NCI-H1092 treated with DMSO at 0.1 percent for 48 hours (cell line): ENCODE results near the gene TMEM232.
"Not testable (repeated sequence)": the region's sequence is repeated elsewhere in the genome, so short reads cannot be mapped to it uniquely, and the experiment has no call there.

Source experiments
- DNase-seq: peaks from one replicate; lab custom pipeline; 2025; lab: John Stamatoyannopoulos, UW

Gene TMEM232

DNA sequence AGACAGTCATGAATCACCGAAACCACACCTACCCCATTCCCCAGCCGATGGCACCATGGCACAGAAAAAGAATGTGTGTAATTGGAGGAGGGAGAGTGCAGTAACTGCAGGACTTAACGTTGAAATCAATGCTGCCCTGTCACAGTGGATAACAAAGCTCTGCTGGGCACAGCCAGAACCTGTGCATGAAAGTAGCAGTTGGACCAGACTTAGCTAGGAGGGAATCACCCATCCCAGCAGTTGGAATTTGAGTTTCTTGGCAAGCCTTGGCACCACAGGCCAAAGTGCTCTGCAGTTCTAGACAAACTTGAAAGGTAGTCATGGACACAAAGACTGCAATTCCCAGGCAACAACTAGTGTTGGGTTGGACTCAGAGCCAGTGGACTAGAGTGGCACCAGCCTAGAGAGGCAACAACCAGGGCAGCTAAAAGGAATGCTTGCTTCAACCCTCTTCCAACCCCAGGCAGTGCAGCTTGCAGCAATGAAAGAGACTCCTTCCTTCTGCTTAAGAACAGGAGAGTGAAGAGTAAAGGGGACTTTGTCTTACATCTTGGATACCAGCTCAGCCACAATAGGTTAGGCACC lies 19.1 kb downstream of the TMEM232 start:
- no peak for DNase-seq

DNA sequence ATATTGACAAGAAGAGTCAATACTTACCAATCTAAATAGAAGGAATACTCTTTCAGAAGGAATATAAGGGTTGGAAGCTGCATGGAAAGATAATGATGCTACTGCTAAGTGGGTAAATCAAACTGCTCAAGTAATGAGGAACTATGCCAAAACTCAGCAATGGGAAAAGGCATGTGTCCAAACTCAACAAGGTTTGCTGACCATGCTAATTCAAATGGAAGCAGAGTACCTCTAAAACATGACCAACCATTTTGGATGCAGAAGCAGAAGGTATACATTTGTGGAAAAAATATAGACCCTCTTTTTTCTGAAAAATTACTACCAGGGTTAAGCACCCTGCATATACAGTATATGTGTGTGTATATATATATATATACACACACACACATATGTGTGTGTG lies 21.1 kb downstream of the TMEM232 start:
- DNase-seq: no peak

DNA sequence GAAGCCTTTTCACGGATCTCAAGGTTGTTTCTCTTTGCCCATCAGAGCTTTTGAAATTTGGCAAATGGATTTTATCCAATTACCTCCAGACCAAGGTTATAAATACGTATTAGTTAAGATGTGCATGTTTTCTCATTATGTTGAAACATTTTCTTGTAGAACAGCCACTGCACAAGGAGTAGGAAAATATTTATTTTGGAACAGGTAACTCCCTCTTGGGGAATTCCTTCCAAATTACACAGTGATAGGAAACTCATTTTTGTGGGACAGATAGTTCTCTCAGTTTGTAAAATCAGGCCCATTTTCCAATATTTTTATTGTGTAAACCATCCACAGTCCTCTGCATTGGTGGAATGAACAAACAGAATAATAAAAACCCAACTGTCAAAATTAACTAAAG lies 23.0 kb downstream of the TMEM232 start:
- DNase-seq: no peak

- DNase-seq: no peak
Observed at GRCh38 chr5:110702704-110703103, 23.8 kb downstream of the TMEM232 start.

DNA sequence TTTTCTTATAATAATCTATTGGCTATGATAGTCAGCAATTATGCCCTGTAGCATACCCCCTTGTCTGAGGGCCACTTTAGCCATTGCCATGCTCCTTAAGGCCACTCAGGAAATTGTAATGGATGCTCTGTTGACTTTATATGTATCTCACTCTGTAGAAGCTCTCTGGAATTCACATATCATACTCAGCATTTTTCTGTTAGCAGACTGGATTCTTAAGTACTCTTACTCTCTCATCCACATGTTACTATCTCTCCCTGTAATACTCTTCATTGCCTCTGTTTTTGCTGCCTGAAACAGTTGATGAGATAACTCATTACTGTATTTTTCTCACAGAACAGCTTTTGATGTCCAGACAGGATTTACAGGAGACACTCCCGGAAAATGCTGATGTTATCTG lies 24.2 kb downstream of the TMEM232 start:
- no peak for DNase-seq

GRCh38 chr5:110692669-110693068 lies 33.8 kb downstream of the TMEM232 start:
- not testable (repeated sequence) for DNase-seq

DNA sequence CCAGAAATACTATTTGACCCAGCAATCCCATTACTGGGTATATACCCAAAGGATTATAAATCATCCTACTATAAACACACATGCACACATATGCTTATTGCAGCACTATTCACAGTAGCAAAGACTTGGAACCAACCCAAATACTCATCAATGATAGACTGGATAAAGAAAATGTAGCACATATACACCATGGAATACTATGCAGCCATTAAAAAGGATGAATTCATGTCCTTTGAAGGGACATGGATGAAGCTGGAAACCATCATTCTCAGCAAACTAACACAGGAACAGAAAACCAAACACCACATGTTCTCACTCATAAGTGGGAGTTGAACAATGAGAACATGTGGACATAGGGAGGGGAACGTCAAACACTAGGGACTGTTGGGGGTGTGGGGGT lies 35.9 kb downstream of the TMEM232 start:
- DNase-seq: not testable (repeated sequence)

DNA sequence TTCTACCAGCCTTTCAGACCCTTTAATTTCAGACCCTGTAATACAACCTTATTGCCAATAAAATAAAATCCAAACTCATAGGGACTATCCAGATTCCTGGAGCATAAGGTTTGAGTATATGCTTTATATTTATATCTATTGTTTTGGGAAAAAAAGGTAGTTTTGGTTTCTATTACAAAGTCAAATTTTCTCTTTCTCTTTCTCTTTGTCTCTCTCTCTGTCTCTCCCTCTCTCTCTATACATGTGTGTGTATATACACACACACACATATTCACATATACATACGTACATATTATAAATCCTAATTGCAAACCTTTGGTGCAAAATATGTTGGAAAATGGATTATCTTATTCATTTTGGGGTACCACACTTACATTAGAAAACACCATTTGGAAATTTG lies 39.0 kb downstream of the TMEM232 start:
- no peak for DNase-seq

DNA sequence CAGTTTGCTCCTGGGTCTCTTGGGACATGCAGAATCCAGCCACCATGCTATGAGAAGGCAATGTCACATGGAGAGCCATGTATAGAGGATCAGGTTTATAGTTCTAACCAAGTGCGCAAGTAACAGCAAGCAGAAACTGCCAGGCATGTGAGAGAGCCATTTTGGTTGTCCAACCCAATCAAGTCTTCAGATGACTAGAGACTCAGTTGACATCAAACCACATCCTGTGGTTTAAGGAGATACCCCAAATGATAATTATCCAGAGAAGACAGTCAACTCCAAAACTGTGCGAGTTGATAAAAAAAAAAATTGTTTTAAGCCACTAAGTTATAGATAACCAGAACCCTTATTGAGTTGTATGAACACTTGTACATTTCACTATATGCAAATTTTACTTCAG lies 40.2 kb downstream of the TMEM232 start:
- no peak for DNase-seq

DNA sequence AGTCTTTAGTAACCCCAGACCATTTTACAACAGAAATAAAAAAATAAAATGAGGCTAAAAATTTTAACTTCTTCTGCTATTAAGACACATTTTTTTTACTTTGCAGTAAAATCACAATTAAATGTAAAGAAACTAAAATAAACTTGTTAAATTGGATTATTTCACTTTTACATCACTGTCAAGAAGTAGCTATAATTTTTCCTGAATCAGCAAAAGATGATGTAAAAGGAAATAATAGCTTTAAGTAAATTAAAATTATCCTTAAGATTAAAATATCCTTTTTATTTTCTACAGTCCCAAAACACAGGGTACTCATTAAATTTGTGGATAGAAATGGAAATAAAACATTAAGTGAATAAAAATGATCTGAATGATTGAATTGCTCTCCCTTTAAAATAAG lies 44.5 kb downstream of the TMEM232 start:
- DNase-seq: no peak

- no peak for DNase-seq
Observed at GRCh38 chr5:110681109-110681508, 45.4 kb downstream of the TMEM232 start.

GRCh38 chr5:110676554-110676953 lies 49.9 kb downstream of the TMEM232 start:
- DNase-seq: not testable (repeated sequence)

- no peak for DNase-seq
Observed at GRCh38 chr5:110665184-110665726, 61.2 kb downstream of the TMEM232 start.

DNA sequence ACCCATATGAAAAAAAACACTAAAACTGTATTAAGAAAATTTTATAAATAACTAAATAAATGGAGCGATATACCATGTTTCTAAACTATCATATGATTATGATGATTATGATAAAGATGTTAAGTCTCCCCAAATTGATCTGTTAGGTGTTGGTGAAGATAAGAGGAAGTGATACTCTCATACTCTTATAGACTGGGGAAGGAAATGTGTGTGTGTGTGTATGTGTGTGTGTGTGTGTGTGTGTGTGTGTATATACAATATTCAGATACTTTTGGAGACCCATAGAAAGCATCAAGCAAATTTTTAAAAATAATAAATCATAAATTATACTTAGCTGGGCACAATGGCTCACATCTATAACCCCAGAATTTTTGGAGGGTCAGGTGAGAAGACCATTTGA lies 62.9 kb downstream of the TMEM232 start:
- DNase-seq: no peak

DNA sequence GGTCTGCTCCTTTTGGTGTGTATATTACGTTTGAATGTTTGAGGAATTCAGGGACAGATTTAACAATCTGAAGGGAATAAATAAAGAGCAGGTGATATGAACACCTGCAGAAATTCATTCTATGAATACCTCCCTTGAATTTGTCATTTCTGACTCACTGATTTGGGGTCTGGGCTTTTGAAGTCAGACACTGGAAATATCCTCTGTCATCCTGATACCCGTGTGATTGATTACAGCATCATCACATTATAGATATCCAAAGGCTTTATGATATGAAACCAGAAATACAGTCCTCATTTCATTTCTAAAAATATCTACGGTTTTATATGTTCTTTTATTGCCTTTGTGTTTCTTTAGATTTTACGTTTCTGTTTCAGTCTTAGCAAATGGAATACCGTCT lies 68.5 kb downstream of the TMEM232 start:
- DNase-seq: no peak

- no peak for DNase-seq
Observed at GRCh38 chr5:110653231-110653970, 73.1 kb downstream of the TMEM232 start.

DNA sequence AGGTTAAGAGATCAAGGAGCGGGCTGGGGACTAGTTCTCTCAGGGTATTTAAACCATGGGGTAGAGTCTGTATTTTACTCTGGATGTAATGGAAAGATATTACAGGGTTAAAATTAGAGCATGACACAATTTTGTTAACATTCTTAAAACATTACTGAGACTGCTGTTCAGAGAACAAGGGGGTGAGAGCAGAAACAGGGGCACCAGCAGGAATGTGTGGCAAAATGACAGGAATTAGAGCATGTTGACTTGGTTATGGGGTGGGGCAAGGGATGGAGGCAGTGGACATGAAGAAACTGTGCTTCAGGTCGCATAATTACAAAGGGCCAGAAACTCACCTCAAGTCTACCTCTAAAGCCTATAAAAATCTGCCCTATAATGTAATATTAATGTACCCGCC lies 75.0 kb downstream of the TMEM232 start:
- no peak for DNase-seq

- DNase-seq: no peak
Observed at GRCh38 chr5:110644357-110644756, 82.1 kb downstream of the TMEM232 start.

- no peak for DNase-seq
Observed at GRCh38 chr5:110638970-110639902, 87.2 kb downstream of the TMEM232 start.

DNA sequence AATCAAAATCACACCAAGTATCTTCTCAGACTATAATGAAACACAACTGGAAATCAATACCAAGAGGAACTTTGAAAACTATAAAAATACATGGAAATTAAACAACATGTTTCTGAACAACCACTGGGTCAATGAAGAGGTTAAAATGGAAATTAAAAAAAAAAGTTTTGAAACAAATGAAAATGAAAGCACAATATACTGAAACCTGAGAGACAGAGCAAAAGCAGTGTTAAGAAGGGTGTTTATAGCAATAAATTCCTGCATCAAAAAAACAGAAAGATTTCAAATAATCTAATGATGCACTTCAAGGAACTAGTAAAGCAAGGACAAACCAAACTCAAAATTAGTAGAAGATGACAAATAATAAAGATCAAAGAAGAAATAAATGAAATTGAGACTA lies 92.0 kb downstream of the TMEM232 start:
- no peak for DNase-seq

DNA sequence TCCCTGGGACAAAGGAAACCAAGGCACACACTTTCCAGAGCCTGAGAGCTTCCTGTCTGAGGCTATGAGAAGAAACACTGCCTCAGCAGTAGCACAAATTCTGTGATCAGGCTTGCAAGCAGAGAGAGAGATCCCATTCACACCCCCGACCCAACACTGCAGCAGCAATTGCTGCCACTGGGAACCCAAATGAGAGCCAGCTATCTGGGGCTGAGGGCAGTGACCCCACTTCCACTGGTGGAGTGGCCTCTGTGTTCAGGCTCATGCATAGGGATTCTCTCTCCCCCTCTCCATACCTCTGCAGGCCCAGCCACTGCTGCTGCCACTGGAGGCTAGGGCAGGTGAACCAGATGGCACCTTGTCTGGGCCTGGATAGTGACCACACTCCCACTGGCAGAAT lies 95.2 kb downstream of the TMEM232 start:
- DNase-seq: no peak

DNA sequence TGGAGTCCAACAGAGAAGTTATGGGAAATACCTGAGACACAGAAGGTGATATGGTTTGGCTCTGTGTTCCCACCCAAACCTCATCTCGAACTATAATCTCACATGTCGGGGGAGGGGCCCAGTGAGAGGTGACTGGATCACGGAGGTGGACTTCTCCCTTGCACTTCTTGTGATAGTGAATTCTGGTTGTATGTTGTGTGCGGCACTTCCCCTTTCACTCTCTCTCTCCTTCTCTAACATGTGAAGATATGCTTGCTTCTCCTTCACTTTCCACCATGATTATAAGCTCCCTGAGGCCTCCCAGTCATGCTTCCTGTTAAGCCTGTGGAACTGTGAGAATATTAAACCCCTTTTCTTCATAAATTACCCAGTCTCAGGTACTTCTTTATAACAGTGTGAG lies 96.1 kb downstream of the TMEM232 start:
- DNase-seq: no peak
